ENCODE measurements around the gene EMC7. TPM values are rescaled to one million over a fixed set of nuclear protein-coding genes. Genes with fewer than 3 reads are reported as not detected.

EMC7 gene
- 48.5 and 53.6 TPM in 2 replicates for total RNA-seq

DNA sequence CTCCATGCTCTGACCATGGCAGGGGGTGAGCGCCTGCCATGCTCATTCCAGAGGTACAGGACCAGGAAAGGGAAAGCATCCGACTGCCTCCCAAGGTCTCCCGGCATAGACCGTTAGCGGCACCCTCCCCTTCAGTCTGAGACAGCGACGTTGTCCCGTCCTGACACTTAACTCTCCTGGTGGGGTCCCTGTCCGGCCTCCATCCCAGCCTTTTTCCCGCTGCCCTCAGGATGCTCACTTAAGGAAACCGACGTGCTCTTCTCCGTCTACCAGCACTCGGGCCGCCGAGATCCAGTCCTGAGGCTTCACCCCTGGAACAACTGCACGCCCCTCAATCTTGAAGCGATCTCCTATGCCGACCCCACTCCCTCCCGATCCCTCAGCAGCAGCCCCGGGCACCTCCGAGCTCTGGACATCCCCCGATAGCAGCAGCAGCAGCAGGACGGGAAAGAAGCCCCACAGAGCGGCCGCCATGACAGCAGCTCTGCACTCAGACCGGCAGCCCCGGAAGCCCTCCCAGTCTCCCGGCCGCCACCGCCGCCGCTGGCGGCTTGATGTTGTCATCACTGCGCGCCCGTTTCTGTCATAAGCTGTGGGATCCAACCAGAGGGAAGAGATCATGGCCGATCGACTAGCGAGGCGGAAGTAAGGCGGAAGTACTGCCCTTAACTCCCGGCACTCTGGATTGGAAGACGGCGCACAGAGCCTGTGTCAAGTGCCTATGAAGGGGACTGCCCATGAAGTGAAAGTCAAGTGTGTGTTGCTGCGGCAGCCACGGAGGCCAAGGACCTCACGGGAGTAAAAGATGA is at the start of gene EMC7, which contains the start of gene PGBD4:
Gene EMC7 (minus strand): TSS at position 497 of the 809 bp plus-strand sequence. CDS start 23 bp downstream, at position 474.
Gene PGBD4 (plus strand): TSS at position 718 of the 809 bp plus-strand sequence. CDS start 449 bp downstream, outside the sequence.

DNA sequence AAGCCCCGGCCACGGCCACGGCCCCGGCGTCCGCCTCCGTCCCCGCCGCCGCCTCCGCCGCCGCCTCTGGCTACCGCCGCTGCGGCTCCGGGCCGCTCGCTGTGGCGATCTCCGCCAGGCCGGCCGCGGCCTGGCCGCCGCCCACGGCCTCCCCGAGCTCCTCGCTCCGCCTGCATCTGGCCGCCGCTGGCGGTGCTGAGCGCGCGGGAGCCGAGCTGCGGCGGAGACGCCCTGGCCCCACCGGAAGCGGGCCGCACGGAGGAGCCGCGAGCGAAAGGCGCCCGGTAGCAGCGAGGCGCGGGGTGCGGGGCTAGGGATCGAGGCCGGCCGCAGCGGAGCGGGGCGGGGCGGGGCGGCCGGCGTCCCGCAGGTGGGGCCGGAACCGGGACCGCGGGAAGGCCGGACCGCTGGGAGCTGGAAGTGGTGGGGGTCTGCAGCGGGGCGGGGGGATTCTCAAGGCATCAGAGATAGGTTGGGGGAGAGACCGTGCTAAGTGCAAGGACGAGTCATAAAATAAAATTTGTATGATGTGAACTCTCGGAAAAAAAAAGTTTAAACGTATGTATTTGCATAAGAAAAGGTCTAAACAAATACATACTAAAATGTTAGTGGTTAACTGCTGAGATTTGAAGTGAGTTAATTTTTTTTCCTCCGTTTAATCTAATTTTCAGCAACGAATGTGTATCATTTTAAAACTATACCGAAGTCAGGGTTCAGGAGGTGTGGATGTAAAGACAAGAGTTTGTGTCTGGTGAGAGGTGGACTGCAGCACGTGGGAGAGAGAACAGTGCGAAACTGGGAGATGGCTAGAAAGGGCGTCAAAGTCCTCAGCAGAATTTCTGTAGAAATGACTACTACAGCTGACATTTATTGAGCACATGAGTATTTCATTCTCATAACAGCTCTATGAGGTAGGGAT is 62.5 kb downstream of the EMC7 start, which contains the start of gene AVEN:
Gene AVEN (minus strand): TSS at position 334 of the 919 bp plus-strand sequence. CDS start 158 bp downstream, at position 176.

Other genes starting within 250 kb of the EMC7 start
- not detected in 2 replicates for gene CHRM5, start 133.4 kb downstream of the EMC7 start, total RNA-seq
- gene AVEN, start 62.7 kb downstream of the EMC7 start, total RNA-seq = 26.2 and 27.6 TPM in 2 replicates
- 0.53 and 0.98 TPM in 2 replicates for gene PGBD4, start 221 bp upstream of the EMC7 start, total RNA-seq
- gene KATNBL1, start 108.2 kb upstream of the EMC7 start, total RNA-seq = 39.4 and 41.8 TPM in 2 replicates
- 184 and 223 TPM in 2 replicates for gene EMC4, start 123.2 kb upstream of the EMC7 start, total RNA-seq
- 14.3 and 17.0 TPM in 2 replicates for gene SLC12A6, start 235.9 kb upstream of the EMC7 start, total RNA-seq
- gene NOP10, start 241.3 kb upstream of the EMC7 start, total RNA-seq = 459 and 523 TPM in 2 replicates
- gene NUTM1, start 241.5 kb upstream of the EMC7 start, total RNA-seq = not detected in 2 replicates